ENCODE data around the gene SMURF1. TPM values are rescaled to one million over a fixed set of nuclear protein-coding genes. Genes with fewer than 3 reads are reported as not detected.

The SMURF1 gene
- total and polyA plus RNA-seq, 4 donors, result 2.9 to 16.8 (median 5.9) TPM

DNA sequence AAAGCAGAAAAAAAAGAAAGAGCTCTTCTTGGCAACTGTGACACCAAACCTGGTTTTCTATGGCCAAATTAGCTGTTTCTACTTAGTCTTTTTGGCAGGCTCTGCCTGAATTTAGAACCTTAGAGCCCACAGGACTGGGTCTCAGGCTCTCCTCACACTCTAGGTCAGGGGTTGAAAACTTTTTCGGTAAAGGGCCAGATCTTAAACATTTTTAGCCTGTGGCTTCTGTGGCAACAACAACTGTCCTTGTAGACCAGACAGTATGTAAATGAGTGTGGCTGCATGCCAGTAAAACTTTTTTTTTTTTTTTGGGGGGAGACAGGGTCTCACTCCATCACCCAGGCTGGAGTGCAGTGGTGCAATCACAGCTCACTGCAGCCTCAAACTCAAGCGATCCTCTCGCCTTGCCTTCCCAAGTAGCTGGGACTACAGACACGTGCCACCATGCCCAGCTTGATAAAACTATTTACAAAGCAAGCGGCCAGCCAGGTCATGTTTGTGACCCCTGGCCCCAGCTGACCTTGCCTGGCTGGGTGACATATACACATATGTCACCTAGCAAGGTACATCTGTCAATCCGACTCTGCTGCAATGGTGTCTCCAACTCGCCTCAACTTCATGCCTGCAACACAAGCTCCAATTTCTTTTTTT, 46.6 kb upstream of the SMURF1 start:
- no peak overlapping the region for H3K4me3 ChIP-seq (ENCODE audit: low read depth in 1 of 3, low read length in 3 of 3)
- H3K27ac ChIP-seq (ENCODE audit: low read depth in 1 of 2, low read length in 2 of 2), result no peak overlapping the region
- H3K27me3 ChIP-seq (ENCODE audit: control insufficient read depth in 4 of 4, insufficient read depth in 4 of 4, low read length in 3 of 4), result no peaks in the 10 kb centered on the region
- H3K4me1 ChIP-seq (ENCODE audit: control insufficient read depth in 4 of 4, insufficient read depth in 4 of 4, low read length in 3 of 4), result peaks cover 2 to 10% (median 6%) of the 10 kb centered on the region in 4 donors
- H3K9ac ChIP-seq (ENCODE audit: low read depth in 1 of 2, low read length in 2 of 2), result no peak overlapping the region
- no peaks in the 10 kb centered on the region for H3K9me3 ChIP-seq (ENCODE audit: control insufficient read depth in 4 of 4, low read length in 3 of 4)
- WGBS, result 30% methylated on average over 7 of the region's 7 CpGs
- H3K36me3 ChIP-seq (ENCODE audit: control insufficient read depth in 4 of 4, insufficient read depth in 3 of 4, low read depth in 1 of 4, low read length in 3 of 4), result no peaks in the 10 kb centered on the region
- TF ChIP-seq, protein P1, sequence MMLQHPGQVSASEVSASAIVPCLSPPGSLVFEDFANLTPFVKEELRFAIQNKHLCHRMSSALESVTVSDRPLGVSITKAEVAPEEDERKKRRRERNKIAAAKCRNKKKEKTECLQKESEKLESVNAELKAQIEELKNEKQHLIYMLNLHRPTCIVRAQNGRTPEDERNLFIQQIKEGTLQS (IDR thresholded peaks at IDR 0.05), result no peak
- TF ChIP-seq JUND (IDR thresholded peaks at IDR 0.05) (peak in 1 of 2 donors; percentile 85), YY1 (IDR thresholded peaks at IDR 0.05) (peak; percentile 66), HNF4A (conservative IDR thresholded peaks at IDR 0.05) (peak; percentile 74 to 83), FOXA1 (IDR thresholded peaks at IDR 0.05) (peak; percentile 73), EGR1 (IDR thresholded peaks at IDR 0.05; ENCODE audit: low read depth in 2 of 2) (no peak), GABPA (IDR thresholded peaks at IDR 0.05 in 1 of 2, conservative IDR thresholded peaks at IDR 0.05 in 1 of 2) (no peak), ZBTB33 (IDR thresholded peaks at IDR 0.05) (peak; percentile 72), RXRA (IDR thresholded peaks at IDR 0.05) (peak; percentile 98 to 99), SP1 (IDR thresholded peaks at IDR 0.05) (peak; percentile 72), HNF4G (IDR thresholded peaks at IDR 0.05) (peak; percentile 37), NR2F2 (IDR thresholded peaks at IDR 0.05) (peak; percentile 89), RAD21 (IDR thresholded peaks at IDR 0.05) (peak; percentile 42 to 60), TAF1 (conservative IDR thresholded peaks at IDR 0.05) (no peak), REST (IDR thresholded peaks at IDR 0.05) (peak; percentile 34), FOXA2 (IDR thresholded peaks at IDR 0.05) (peak; percentile 92)
- TF ChIP-seq, protein P2, sequence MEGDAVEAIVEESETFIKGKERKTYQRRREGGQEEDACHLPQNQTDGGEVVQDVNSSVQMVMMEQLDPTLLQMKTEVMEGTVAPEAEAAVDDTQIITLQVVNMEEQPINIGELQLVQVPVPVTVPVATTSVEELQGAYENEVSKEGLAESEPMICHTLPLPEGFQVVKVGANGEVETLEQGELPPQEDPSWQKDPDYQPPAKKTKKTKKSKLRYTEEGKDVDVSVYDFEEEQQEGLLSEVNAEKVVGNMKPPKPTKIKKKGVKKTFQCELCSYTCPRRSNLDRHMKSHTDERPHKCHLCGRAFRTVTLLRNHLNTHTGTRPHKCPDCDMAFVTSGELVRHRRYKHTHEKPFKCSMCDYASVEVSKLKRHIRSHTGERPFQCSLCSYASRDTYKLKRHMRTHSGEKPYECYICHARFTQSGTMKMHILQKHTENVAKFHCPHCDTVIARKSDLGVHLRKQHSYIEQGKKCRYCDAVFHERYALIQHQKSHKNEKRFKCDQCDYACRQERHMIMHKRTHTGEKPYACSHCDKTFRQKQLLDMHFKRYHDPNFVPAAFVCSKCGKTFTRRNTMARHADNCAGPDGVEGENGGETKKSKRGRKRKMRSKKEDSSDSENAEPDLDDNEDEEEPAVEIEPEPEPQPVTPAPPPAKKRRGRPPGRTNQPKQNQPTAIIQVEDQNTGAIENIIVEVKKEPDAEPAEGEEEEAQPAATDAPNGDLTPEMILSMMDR (IDR thresholded peaks at IDR 0.05; ENCODE audit: low read depth, low read length, missing input control), result no peak
- TF ChIP-seq, protein P3, sequence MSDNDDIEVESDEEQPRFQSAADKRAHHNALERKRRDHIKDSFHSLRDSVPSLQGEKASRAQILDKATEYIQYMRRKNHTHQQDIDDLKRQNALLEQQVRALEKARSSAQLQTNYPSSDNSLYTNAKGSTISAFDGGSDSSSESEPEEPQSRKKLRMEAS (IDR thresholded peaks at IDR 0.05), result peak; percentile 87
- DNase-seq (ENCODE audit: low spot score), result peak; percentile 70
